Liver (tissue), 9 donors: Measurements from ENCODE around the gene NOD1. TPM values are rescaled to one million over a fixed set of nuclear protein-coding genes. Genes with fewer than 3 reads are reported as not detected.

ENCODE experiments used
- DNase-seq: peaks from one replicate; pipeline ENCODE4 v3.0.0-alpha.2; 2017; ENCODE audit warnings: low spot score
- H3K27ac ChIP-seq, 2 donors: one replicate each; pipeline ENCODE4 v1.7.0; 2013; ENCODE audit warnings: inconsistent platforms in 2 of 2, low read length in 2 of 2, control low read depth in 1 of 2, low read depth in 1 of 2, mild to moderate bottlenecking in 1 of 2
- H3K27me3 ChIP-seq, 4 donors: one replicate each; pipeline versions ENCODE4 v1.6.1 to v1.7.0; 2013; ENCODE audit warnings: low read length in 3 of 4, inconsistent platforms in 1 of 4, mild to moderate bottlenecking in 1 of 4, moderate library complexity in 1 of 4; ENCODE audit not compliant: control insufficient read depth in 4 of 4, insufficient read depth in 4 of 4
- H3K36me3 ChIP-seq, 4 donors: one replicate each; pipeline versions ENCODE4 v1.6.1 to v1.7.0; 2013; ENCODE audit warnings: low read length in 3 of 4, mild to moderate bottlenecking in 3 of 4, low read depth in 1 of 4, moderate library complexity in 1 of 4; ENCODE audit not compliant: control insufficient read depth in 4 of 4, insufficient read depth in 3 of 4
- H3K4me1 ChIP-seq, 4 donors: one replicate each; pipeline versions ENCODE4 v1.6.1 to v1.7.0; 2013; ENCODE audit warnings: low read length in 3 of 4, mild to moderate bottlenecking in 3 of 4, moderate library complexity in 1 of 4; ENCODE audit not compliant: control insufficient read depth in 4 of 4, insufficient read depth in 4 of 4
- H3K4me3 ChIP-seq, 3 donors: one replicate each; pipeline versions ENCODE4 v1.6.1 to v1.7.0; 2013; ENCODE audit warnings: low read length in 3 of 3, control low read depth in 1 of 3, low read depth in 1 of 3, mild to moderate bottlenecking in 1 of 3
- H3K9ac ChIP-seq, 2 donors: one replicate each; pipeline ENCODE4 v1.7.0; 2013; ENCODE audit warnings: low read length in 2 of 2, mild to moderate bottlenecking in 2 of 2, moderate library complexity in 2 of 2, control low read depth in 1 of 2, low read depth in 1 of 2
- H3K9me3 ChIP-seq, 4 donors: one replicate each; pipeline versions ENCODE4 v1.6.1 to v1.7.0; 2013; ENCODE audit warnings: low read length in 3 of 4; ENCODE audit not compliant: control insufficient read depth in 4 of 4
- FOXA2 ChIP-seq: IDR thresholded peaks from 2 replicates; pipeline ENCODE4 v1.6.1; 2016; ENCODE audit warnings: antibody characterized with exemption
- GABPA ChIP-seq, 2 donors: IDR thresholded peaks in 1 of 2; conservative IDR thresholded peaks in 1 of 2; 2 replicates each; pipeline ENCODE4 v1.6.1; 2016; ENCODE audit warnings: antibody characterized with exemption in 2 of 2, mild to moderate bottlenecking in 1 of 2, moderate library complexity in 1 of 2
- HNF4A ChIP-seq, 2 donors: conservative IDR thresholded peaks; 2 replicates each; pipeline ENCODE4 v1.6.1; 2016; ENCODE audit warnings: antibody characterized with exemption in 2 of 2, mild to moderate bottlenecking in 2 of 2
- HNF4G ChIP-seq: IDR thresholded peaks from 2 replicates; pipeline ENCODE4 v1.6.1; 2016; ENCODE audit warnings: antibody characterized with exemption
- JUND ChIP-seq, 2 donors: IDR thresholded peaks; 2 replicates each; pipeline ENCODE4 v1.6.1; 2016; ENCODE audit warnings: antibody characterized with exemption in 2 of 2
- NR2F2 ChIP-seq: IDR thresholded peaks from 2 replicates; pipeline ENCODE4 v1.6.1; 2016; ENCODE audit warnings: antibody characterized with exemption
- RAD21 ChIP-seq, 2 donors: IDR thresholded peaks; 2 replicates each; pipeline ENCODE4 v1.6.1; 2016; ENCODE audit warnings: antibody characterized with exemption in 2 of 2, mild to moderate bottlenecking in 2 of 2
- RXRA ChIP-seq, 2 donors: IDR thresholded peaks; 2 replicates each; pipeline ENCODE4 v1.6.1; 2017 to 2018; ENCODE audit warnings: antibody characterized with exemption in 2 of 2, mild to moderate bottlenecking in 1 of 2
- SP1 ChIP-seq: IDR thresholded peaks from 2 replicates; pipeline ENCODE4 v1.6.1; 2018; ENCODE audit warnings: antibody characterized with exemption, mild to moderate bottlenecking
- TAF1 ChIP-seq: conservative IDR thresholded peaks from 2 replicates; pipeline ENCODE4 v1.6.1; 2016; ENCODE audit warnings: antibody characterized with exemption, mild to moderate bottlenecking
- YY1 ChIP-seq: IDR thresholded peaks from 2 replicates; pipeline ENCODE4 v1.6.1; 2016; ENCODE audit warnings: antibody characterized with exemption, mild to moderate bottlenecking
- WGBS: extraction: QIAGEN DNeasy Blood & Tissue Kit; methylation state at CpG from one replicate; pipeline ENCODE4 v1.1.7; 2013; 5-methylcytosine and 5-hydroxymethylcytosine counted together
- polyA plus RNA-seq, 2 donors: library from polyadenylated mRNA; stranded (reverse) in 1 of 2; unstranded in 1 of 2; fragments of 200-250 nt in 1 of 2; fragments of >200 nt in 1 of 2; fragmentation: Nextera tagmentation in 1 of 2; extraction: Ambion mirVana in 1 of 2; gene quantifications; one replicate each; pipeline versions ENCODE4 v1.2.1 to v1.2.3, GENCODE V29; 2013 to 2015
- total RNA-seq, 2 donors: library from RNA; depleted of rRNA; stranded (reverse); fragments of >200 nt; gene quantifications; one replicate each; pipeline ENCODE4 v1.2.3, GENCODE V29; 2014
- TF ChIP-seq, protein P1 (sequence below): IDR thresholded peaks from 2 replicates; pipeline ENCODE4 v1.6.1; 2016; ENCODE audit warnings: antibody characterized with exemption
- TF ChIP-seq, protein P2 (sequence below): fragments of 150-350 bp; IDR thresholded peaks from 2 replicates; pipeline ENCODE4 v1.5.1; 2017; ENCODE audit warnings: improper control_type of control experiment, low read depth, low read length; ENCODE audit not compliant: missing input control
- TF ChIP-seq, protein P3 (sequence below): IDR thresholded peaks from 2 replicates; pipeline ENCODE4 v1.6.1; 2016; ENCODE audit warnings: antibody characterized with exemption
- donor health status: healthy.
- donor health status: healthy.
- donor health status: healthy.
- donor health status: healthy.
- donor health status: healthy.

Gene NOD1
- total and polyA plus RNA-seq, 4 donors: 1.7 to 3.5 (median 2.0) TPM

DNA sequence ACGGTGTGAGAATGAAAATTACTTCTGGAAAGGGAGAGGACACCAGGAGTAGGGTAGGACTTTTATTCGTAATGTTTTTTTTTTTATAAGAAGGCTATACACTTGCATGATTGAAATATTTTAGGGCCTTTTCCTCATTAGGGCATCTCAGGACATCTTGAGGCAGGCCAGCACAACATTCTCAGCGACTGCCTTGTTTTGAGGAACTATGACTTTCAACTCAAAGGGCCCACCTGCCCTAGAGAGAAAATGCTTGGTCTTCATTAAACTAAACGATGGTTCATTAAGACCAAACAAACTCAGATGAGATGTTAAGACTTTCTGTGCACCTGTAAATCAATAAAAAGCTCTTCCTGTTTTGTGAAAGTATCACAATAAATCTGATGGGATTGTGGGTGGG is 11.3 kb downstream of the NOD1 start:
- no peak overlapping the region for H3K27ac ChIP-seq
- no peak for DNase-seq
- H3K9ac ChIP-seq: no peak overlapping the region
- H3K36me3 ChIP-seq: no peaks in the 10 kb centered on the region
- H3K4me1 ChIP-seq: peaks cover 0 to 5% (median 3%) of the 10 kb centered on the region in 4 donors
- WGBS: 89% methylated on average over 4 of the region's 4 CpGs
- TF ChIP-seq TAF1: no peak
- no peak for TF ChIP-seq HNF4G
- no peak for TF ChIP-seq RXRA (IDR thresholded peaks at IDR 0.05)
- TF ChIP-seq, protein P1, sequence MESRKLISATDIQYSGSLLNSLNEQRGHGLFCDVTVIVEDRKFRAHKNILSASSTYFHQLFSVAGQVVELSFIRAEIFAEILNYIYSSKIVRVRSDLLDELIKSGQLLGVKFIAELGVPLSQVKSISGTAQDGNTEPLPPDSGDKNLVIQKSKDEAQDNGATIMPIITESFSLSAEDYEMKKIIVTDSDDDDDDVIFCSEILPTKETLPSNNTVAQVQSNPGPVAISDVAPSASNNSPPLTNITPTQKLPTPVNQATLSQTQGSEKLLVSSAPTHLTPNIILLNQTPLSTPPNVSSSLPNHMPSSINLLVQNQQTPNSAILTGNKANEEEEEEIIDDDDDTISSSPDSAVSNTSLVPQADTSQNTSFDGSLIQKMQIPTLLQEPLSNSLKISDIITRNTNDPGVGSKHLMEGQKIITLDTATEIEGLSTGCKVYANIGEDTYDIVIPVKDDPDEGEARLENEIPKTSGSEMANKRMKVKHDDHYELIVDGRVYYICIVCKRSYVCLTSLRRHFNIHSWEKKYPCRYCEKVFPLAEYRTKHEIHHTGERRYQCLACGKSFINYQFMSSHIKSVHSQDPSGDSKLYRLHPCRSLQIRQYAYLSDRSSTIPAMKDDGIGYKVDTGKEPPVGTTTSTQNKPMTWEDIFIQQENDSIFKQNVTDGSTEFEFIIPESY: no peak
- TF ChIP-seq NR2F2: no peak
- no peak for TF ChIP-seq HNF4A (conservative IDR thresholded peaks at IDR 0.05)
- TF ChIP-seq JUND (IDR thresholded peaks at IDR 0.05): no peak
- TF ChIP-seq RAD21 (IDR thresholded peaks at IDR 0.05): no peak
- TF ChIP-seq, protein P2, sequence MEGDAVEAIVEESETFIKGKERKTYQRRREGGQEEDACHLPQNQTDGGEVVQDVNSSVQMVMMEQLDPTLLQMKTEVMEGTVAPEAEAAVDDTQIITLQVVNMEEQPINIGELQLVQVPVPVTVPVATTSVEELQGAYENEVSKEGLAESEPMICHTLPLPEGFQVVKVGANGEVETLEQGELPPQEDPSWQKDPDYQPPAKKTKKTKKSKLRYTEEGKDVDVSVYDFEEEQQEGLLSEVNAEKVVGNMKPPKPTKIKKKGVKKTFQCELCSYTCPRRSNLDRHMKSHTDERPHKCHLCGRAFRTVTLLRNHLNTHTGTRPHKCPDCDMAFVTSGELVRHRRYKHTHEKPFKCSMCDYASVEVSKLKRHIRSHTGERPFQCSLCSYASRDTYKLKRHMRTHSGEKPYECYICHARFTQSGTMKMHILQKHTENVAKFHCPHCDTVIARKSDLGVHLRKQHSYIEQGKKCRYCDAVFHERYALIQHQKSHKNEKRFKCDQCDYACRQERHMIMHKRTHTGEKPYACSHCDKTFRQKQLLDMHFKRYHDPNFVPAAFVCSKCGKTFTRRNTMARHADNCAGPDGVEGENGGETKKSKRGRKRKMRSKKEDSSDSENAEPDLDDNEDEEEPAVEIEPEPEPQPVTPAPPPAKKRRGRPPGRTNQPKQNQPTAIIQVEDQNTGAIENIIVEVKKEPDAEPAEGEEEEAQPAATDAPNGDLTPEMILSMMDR: no peak
- no peak for TF ChIP-seq SP1
- TF ChIP-seq, protein P3, sequence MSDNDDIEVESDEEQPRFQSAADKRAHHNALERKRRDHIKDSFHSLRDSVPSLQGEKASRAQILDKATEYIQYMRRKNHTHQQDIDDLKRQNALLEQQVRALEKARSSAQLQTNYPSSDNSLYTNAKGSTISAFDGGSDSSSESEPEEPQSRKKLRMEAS: no peak
- H3K9me3 ChIP-seq: no peaks in the 10 kb centered on the region
- no peaks in the 10 kb centered on the region for H3K27me3 ChIP-seq
- no peak overlapping the region for H3K4me3 ChIP-seq

DNA sequence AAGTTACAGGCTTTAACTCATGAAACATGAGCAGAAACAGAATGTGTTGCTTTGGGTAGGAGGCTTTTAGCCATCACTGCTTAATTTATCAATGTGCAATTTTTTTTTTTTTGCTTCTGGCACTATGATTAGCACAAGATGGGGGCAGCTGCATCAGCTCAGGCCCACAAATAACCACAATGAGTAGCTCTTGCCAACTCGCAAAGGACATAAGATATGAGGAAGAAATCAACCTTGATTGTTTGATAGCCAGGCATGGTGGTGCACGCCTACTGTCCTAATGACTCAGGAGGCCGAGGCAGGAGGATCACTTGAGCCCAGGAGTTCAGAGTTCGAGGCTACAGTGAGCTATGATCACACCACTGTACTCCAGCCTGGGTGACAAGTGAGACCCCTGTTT is 12.3 kb downstream of the NOD1 start:
- H3K4me1 ChIP-seq: peaks cover 0 to 5% (median 3%) of the 10 kb centered on the region in 4 donors
- no peaks in the 10 kb centered on the region for H3K9me3 ChIP-seq
- 88% methylated on average over 4 of the region's 4 CpGs for WGBS
- H3K27ac ChIP-seq: no peak overlapping the region
- H3K36me3 ChIP-seq: no peaks in the 10 kb centered on the region
- no peak for DNase-seq
- no peak overlapping the region for H3K4me3 ChIP-seq
- TF ChIP-seq RAD21 (IDR thresholded peaks at IDR 0.05) (no peak), YY1 (no peak), RXRA (IDR thresholded peaks at IDR 0.05) (no peak), GABPA (IDR thresholded peaks at IDR 0.05 in 1 of 2, conservative IDR thresholded peaks at IDR 0.05 in 1 of 2) (no peak), FOXA2 (no peak)
- TF ChIP-seq, protein P1: no peak
- H3K27me3 ChIP-seq: no peaks in the 10 kb centered on the region
- no peak overlapping the region for H3K9ac ChIP-seq
